A204.1 (cell line): ENCODE data around the gene MVB12B.

Experiments
- FAIRE-seq: peaks from 2 replicates; lab custom pipeline; 2012; peaks lifted over from hg19 to GRCh38; lab: Jason Lieb, UNC

Gene MVB12B

DNA sequence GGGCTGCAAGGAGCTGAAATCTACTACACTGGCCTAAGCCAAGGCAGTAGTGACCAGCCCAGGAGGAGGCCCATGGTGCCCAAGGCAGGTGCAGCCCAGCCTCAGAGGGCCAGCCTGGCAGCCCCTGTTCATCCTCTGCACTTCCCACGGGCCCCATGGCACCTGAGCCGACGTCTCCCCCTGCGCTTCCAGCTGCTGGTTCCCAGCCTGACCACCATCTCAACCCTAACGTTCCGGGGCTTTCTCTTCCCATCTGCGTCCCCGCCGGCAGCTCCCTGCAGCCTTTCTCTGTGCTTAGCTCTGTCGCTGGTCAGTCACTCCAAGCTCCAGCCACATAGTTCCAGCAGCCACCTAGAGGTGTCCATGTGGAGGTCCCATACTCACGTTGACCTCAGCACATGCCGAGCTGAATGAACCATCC is 181.6 kb downstream of the MVB12B start:
- no peak for FAIRE-seq

DNA sequence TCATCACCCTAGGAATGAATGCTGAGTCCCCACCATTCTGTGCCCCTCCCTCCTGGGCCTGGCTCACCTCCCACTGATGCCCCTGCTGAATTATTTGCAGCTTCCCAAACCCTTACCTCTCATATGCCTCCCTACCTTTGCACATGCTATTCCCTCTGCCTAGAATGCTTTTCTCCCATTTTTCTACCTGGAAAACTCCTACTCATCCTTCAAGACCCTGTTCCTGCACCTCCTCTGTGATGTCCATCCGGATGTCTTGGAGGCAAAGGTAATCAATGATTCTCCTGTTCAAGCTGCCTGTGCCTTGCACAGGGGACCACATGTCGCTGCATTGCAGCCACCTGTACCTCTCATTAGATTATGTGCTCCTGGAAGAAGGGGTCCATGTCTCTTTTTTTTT is 182.3 kb downstream of the MVB12B start:
- FAIRE-seq: no peak

DNA sequence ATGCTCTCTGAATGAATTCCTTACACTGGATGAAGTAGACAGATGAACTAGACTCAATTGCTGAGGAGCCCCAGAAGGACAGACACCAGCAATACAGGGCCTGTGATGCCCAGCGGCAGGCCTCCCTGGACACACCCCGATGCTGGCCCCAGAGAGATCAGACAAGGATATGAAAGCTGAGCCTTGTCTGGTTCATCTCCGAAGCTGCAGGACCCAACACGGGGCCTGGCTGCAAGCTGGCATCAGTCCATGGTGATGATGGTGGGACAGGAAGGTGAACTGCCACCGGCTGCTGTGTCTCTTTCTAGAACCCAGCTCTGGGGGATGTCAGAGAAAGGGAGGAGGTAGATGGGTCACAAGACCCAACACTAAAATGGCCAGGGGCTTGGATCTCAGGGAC is 183.1 kb downstream of the MVB12B start:
- FAIRE-seq: no peak

DNA sequence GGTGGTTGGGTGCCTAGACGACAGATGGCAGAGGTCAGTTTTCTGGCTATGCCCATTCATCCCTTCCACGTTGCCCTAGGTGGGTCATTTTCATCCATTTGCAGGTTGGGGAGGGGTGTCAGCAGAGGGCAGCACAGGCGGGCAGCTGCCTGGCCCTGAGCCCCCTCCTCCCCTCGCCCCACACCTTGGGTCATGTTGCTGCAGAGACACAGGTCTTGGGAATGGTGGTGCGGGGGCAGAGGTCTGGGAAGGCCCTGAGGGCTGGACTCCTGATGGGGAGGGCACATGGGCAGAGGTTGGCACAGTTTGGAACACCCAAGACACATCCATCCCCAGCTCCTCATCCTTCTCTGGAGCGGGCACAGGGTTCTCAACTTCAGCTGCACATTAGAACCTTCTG is 183.9 kb downstream of the MVB12B start:
- no peak for FAIRE-seq

DNA sequence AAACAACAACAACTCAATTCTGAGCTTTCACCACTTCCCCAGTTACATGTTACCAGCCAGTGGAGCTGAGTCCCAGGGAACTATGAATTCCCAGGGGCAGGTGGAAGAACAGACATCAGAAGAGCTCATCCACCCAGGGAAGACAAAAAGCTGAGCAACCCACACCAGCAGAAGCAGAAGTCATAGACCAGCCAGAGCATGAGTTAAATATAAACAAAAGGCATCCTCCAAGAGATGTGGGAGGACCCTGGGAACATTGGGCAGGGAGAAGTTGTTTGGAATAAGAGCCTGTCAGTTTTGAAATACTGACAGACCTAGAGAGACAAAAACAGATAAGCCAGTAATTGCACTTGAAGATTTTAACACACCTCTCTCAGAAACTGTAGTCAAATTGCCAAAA is 184.8 kb downstream of the MVB12B start:
- no peak for FAIRE-seq

DNA sequence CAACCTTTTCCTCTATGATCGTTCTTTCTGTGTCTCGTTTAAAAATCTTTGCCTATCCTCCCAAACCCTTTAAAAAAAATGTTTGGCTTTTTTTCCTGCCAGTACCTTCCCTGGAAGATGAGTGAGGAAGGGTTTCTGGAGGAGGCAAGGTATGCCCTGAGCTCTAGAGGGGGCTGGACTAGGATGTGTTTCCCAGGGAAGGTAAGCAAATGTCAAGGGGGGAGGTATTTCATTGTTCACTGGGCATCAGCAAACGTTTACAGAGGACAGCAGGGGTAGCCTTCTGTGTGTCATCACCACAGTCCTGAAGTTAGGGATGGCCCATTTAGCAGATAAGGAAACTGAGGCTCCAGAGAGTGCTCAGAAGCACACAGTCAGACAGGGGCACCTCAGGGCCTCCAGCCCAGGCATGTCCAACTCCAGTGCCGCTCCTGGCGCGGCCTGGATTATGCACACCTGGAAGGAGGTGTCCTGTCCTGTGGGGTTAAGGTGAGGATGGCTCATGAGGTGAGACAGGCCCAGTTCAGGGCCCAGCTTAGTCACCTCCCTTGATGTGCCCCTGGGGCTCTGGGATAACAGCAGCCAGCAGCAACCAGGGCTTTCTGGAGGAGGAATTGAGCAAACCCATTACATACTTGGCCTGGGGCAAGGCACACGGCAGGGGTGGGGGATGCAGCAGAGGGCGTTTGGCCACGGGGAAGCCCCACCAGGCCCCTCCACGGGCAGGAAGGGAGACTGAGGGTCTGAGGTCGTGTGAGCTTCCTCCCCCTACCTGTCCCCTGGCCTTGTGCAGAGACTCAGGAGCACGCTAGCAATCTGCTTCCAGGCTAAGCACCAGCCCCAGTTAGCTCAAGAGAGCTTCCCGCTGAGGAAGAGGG is 186.8 kb downstream of the MVB12B start:
- FAIRE-seq: no peak

DNA sequence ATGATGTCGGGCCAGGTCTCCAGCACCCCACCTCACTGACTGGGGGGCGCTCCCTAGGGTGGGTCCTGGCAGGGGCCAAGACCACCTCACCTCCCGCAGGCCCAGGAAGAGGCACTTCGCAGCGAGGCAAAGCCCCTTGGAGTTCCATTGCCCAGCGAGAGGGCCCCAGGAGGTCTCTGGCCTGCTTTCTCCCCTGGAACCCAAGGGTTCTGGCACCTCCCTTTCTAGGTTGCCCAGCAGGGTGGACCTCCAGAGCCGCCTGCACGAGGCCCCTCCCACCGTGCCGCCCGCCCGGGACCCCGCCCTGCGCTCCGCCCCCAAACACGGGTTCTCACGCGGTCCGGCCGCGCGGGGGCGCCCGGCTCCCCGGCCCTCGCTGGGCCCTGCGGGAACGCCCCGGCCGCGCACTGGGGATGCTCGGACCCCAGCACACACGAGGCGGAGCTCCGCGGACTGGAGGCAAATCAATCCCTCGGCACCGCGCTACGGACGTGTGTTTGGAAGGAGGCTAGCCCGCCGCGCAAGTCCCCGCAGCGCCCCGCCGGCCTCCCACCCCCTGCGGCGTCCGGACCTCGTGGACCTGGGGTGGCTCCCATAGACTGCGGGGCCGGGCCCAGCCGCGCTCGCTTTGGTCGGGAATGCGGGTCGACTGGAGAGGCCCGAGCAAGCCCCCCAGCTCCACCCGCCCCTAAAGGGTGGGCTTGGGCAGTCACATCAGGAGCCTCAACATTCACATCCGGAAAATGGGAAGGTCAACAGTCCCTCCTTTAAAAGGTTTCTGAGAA is 187.6 kb downstream of the MVB12B start:
- FAIRE-seq: no peak

DNA sequence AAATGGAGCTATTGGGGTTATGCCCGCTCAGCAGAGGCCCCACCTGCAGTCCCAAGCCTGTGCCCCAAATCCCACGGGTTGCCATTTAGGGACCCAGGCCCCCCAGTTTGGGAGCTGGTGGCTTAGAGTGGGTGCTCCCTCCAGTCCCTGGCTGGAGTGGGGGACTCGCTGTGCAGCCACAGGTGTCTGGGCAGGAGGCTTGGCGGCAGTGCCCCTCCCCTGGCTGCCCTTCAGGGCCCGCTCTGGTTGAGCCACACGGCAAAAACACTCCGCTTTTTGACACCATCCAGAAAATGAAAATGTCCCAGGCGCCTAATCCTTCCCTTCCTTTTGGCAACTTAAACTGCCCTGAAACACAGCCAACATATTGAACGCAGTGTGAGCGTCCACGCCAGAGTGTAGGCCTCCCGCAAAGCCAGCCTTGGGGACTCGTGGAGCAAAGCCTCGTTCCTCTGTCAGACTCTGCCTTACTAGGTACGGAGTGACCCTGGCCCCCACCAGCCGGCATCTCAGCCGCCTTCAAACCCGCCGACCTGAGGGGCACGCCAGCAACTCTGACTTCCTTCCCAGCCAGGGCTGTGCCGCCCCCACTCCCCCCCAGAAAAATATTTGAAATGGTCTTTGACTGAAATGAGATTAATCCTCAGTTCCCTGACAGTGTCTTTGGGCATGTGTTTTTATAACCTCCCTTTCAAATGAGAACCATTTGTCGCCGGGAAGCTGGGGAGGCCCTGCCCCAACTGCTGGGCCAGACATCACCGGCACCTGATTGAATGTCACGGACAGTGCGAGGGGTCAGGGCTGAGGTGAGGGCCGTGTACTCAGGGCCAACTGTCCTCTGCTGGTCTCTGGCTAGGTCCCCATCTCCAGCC is 188.6 kb downstream of the MVB12B start:
- peak; percentile 9 for FAIRE-seq

DNA sequence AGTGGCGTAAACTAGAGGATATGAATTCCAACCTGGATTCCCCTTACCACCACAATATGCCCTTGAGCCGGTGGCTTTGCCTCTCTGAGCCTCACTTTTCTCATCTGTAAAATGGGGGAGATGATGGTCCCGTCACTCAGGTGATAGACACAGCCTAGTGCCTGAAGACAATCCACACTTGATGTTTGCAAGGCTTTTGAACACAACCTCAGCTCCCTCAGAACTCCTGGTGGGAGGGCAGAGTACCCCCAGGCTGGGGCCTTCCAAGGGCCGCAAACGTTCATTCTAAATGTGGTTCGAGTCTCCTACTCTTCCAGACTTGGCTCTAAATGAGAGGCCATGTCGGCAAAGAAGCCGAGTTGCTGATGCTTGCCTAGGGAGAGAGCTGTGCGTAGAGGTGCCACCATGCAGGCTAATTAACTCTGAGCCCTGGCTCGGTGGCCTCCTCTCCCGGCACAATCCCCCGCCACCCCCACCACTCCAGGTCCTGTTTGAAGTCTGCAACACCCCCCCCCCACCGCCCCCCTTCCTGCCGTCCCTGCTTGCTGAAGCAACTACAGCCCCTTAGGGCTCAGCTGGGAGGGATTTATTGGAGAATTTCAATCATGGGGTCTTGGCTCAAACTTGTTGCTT is 189.4 kb downstream of the MVB12B start:
- FAIRE-seq: no peak

DNA sequence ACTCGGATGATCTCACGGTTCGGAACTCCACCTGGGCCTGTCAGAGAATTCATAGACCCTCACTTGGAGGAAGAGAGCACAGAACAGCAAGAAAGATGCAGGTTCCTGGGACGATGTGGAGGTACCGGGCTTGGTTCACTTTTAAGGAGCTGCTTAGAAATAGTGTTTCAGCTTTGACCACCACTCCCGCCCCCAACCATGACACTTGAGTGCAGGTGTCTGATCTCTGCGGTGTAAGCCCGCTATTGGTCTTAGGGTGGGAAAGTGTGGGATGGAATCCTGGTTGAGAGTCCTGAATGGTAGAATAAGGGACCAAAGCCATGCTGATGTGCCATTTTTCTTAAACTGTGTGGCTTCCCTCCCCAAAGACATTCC is 189.9 kb downstream of the MVB12B start:
- no peak for FAIRE-seq

DNA sequence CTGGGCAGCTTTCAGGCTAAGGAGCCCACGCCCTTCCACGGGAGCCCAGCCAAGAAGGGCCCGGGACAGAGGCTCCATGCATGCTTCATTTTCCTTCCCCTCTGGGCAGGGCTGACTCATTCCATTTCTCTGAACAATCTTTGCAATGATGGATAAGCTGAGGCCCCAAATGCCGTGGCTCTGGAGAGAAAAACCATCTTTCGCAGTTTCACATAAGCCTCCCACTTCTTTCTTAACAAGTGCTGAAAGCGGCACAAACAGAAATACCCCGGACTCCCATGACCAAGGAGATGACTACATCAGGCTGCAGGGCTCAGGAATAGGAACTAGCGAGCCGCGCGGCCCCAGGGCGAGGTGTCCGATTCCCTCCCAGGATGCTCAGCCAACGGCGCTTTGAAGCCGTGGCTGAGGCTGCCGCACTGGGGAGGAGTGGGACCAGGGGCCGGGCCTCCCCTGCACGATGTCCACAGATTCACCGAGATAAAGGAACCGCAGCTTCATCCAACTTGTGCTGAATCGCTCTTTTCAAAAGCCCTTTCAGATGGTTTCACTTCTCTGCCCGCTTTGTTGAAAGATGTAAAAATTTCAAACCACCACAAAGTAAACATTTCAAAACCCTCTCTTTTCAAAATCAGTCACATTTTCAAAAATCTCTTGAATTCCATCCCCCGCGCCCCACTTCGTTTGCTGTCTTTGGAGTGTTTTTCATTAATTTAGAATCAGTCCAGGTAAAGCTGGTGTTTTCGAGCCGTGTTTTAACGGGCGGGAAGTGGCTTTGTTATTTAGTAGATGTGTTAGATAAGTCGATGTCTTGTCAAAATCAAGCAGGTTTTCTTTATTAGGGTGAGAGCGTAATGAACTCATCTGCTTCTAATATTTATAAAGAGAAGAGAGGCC is 190.6 kb downstream of the MVB12B start:
- peak; percentile 93 for FAIRE-seq

DNA sequence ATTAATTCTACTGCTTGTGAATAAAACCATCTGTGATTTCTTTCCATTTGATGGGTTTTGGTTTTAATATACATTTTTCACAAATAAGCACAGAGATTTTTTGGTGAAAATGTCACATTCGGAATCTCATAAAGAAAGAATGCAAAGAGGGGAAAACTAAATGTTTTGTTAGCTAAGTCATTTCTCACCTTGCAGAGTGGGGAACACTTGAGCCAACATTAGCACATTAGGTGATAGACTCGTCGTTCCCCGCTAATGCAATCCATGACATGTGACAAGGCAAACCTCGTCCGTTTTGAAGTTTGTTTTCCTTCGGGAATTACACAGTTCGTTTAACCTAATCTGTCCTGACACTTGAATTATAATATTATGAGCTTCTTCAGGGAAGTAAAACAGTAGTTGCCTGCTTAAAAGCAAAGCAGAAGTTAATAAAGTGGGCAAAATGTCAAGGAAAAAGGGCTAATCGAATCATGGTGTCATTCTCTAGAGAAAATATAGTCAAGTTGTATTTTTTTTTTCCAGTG is 191.3 kb downstream of the MVB12B start:
- no peak for FAIRE-seq

DNA sequence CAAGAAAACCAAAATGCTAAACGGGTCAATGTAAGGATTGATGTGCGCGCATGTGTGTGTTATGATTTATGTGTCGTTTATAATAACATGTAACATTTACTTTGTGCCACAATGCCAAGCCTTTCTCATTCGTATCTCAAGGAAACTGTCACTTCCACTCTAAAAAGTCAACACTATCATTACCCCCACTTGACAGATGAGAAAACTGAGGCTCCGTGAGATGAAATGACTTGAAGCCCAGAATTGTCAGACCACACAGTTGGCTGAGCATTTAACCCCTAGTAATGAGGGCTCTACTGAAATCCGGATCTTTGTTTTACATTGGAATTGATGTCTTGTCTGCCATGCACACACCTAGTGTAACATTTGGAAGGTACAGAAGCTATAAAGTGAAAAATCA is 192.1 kb downstream of the MVB12B start:
- FAIRE-seq: no peak

DNA sequence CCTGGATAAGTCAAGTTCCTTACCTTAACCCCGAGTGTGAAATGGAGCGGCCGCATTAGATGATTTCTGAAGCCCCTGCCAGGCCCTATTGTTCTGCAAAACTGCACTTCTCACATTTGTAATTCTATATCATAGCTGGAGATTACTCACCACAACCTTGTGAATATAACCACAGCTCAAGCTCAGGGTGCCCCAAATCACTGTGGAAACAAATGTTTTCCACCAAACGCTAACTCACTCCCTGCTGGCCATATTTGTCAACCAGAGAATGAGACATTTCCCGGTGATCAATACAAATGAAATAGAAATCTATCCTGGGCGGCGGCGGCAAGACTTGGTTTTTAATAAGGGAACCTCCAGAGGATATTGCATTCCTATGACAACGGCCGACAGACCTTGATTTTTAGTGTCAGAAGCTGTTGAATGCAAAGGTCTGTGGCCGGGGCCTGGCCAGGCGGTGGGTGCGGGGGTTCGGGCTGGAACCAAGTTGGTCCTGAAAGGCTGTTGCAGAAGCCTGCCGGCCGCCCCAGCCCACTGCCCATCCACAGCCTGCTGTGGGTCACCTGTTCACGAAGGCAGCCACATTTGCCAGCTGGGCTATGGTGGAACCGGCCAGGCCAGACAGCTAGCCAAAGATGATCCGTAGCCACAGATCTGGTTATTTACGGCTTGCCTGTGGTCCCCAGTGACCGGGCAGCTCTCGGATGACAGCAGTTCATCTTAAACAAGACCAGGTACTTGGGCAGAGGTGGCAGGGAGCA is 193.2 kb downstream of the MVB12B start:
- no peak for FAIRE-seq

DNA sequence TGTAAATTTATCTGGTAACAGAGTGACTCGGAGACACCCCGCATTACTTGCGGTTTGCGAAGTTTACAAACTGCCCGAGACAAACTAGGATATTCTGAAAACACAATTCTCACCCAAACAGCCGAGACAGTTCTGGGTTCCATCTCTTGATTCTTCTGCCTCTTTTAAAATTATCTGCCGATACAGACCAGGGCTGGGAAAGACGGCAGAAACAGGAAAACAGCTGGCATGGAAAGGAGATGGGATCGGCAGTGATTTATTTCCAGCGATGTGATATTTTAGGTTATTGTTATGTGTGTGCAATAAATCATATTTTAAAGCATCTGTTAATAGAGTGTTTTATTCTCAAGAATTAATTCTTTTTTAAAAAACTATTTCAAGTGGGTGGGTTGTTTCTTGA is 193.8 kb downstream of the MVB12B start:
- FAIRE-seq: no peak

DNA sequence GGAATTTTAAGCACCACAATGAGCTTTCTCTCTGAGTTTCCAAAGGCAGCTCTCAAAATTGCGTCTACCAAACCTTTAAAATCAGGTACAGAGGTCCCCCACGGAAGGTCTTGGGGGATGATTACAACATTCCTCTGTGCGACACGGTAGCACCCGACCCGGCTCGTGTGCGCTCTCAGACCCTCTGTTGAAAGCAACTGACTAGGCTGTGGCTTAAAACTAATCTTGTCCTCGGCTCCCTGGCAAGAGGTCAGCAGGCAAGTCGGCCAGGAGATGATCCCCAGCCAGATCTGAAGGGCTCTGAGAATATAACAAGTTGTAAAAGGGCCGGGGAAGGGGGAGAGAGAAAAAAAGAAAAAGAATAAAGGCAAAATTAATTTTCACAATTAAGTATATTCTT is 194.5 kb downstream of the MVB12B start:
- FAIRE-seq: no peak

DNA sequence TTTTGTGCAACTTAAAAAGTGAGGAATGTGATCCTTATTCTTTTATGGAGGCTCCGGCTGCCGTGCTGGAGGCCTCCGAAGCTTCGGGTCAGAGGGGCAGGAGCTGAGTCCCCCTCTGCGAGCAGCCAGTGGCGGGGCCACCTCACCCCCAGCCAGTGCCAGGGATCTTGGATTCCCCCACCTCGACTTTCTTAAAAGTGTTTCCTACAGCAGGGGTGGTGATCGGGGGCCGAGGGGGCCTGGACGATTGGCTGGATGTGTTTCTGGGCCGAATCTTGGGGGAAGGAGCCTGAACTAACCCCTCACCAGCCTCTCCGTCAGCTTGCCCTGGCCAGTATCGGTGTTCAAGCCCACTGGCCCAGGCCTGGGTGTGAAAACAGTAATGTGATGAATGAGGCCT is 194.9 kb downstream of the MVB12B start:
- no peak for FAIRE-seq

DNA sequence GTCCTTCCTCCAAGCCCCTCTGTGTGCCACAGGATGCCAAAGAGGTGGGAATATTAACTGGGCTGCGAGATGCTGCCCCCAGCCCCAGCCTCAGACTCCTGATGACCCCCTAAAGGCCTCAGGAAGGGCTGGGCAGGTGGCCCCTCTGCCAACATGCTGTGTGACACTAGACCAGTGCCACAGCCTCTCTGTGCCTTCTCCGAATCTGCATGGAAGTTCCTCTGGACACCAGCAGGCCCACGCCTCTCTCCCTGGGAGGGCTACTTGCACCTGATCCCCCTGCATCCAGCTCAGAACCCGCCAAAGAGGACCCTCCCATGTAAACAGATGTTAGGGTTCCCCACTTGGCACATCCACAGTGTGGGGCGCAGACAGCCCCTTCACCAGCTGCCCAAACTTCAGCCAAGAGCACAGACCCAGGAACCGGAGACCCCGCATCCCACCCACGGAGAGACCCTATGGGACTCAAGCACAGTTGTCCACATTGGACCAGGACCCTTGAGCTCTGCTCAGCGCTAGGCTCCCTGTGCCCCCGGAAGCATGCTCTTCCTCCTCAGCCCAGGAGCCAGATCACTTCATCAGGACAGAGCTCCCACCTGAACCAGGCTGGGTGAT is 195.5 kb downstream of the MVB12B start:
- no peak for FAIRE-seq

DNA sequence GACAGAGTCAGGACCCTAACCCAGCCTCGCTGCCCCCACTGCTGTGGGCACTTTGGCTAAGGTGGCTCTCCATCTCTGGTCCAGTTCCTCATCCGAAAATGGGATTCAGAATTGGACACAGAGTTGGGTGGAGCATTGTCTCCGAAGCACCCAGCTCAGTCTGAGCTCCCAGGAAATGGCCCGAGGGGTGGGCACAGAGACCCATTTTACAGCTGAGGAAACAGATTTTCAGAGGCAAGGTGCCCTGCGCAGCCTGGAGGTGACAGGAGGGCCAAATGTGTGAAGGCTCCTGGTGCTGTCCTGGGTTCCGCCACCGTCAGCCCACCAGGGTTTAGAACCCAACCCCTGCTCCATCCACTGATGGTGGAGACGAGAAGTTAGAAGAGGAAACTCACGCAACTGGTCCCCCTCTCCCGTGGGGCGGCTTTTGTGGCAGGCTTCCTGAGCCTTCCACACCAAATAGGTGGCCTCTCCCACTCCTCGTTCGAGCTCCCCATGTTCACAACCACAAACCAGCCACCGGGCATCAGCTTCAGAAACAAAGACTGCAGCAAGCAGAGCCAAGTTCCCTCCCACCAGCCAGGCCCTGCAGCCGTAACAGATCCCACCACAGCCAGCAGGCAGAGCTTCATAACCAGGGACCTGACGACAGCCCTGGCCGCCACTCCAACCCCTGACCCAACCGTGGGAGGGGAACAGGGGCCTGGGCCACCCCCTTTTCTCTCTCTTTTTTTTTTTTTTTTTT is 196.2 kb downstream of the MVB12B start:
- no peak for FAIRE-seq
